Measurements from ENCODE around the gene GRID1. TPM values are rescaled to one million over a fixed set of nuclear protein-coding genes. Genes with fewer than 3 reads are reported as not detected.

GRID1 gene
- polyA plus RNA-seq, 1 donor (not counting 4 experiments of a cell fraction or from before 2014, with no cell fraction given) = 0.01 TPM

- no peak for TF ChIP-seq CTCF (optimal IDR thresholded peaks at IDR 0.05 in 1 of 3, IDR thresholded peaks at IDR 0.05 in 1 of 3, conservative IDR thresholded peaks at IDR 0.05 in 1 of 3; ENCODE audit: extremely low read depth in 1 of 3, insufficient read depth in 2 of 3, low read length in 3 of 3)
- TF ChIP-seq EZH2 (IDR thresholded peaks at IDR 0.05; ENCODE audit: low read length) = no peak
- H3K9me1 ChIP-seq (ENCODE audit: control insufficient read depth, extremely low read depth, insufficient read depth, low read length) = no peaks in the 10 kb centered on the region
- peaks cover 12% of the 10 kb centered on the region for H3K4me1 ChIP-seq (ENCODE audit: control insufficient read depth, extremely low read depth, insufficient read depth, low read length)
- no peak overlapping the region for H3K4me3 ChIP-seq (ENCODE audit: control insufficient read depth in 2 of 3, extremely low read depth in 1 of 3, insufficient read depth in 2 of 3, low read depth in 1 of 3, low read length in 3 of 3)
- dilution Hi-C loops (cut with MboI; ENCODE audit: extremely low pct_ligation_motif_present, low sequenced_read_pairs) = no loop called here
- H3K27ac ChIP-seq (ENCODE audit: control insufficient read depth, insufficient read depth, low read length) = no peak overlapping the region
- H3K79me2 ChIP-seq (ENCODE audit: control insufficient read depth, insufficient read depth, low read length) = no peaks in the 10 kb centered on the region
- DNase-seq (ENCODE audit: low read depth, low spot score) = no peak
- no peak overlapping the region for H2AFZ ChIP-seq (ENCODE audit: control insufficient read depth, low read length)
- no peaks in the 10 kb centered on the region for H3K36me3 ChIP-seq (ENCODE audit: control insufficient read depth in 2 of 2, extremely low read depth in 1 of 2, insufficient read depth in 2 of 2, low read length in 2 of 2)
- no peak overlapping the region for H3K9ac ChIP-seq (ENCODE audit: control insufficient read depth, extremely low read depth, insufficient read depth, low read length)
- peak; percentile 44 for FAIRE-seq
- H4K20me1 ChIP-seq (ENCODE audit: control insufficient read depth, extremely low read depth, insufficient read depth, low read length) = no peaks in the 10 kb centered on the region
- no peaks in the 10 kb centered on the region for H3K27me3 ChIP-seq (ENCODE audit: control insufficient read depth, extremely low read depth, insufficient read depth, low read length)
- no peak overlapping the region for H3K4me2 ChIP-seq (ENCODE audit: control insufficient read depth, extremely low read depth, insufficient read depth, low read depth, low read length)
- H3K9me3 ChIP-seq (ENCODE audit: control insufficient read depth, low read depth, low read length) = no peaks in the 10 kb centered on the region
Measured at GRCh38 chr10:85650791-85651496, 715.7 kb downstream of the GRID1 start.

GRCh38 chr10:85649461-85649860, 717.1 kb downstream of the GRID1 start:
- Histone ChIP-seq H4K20me1 (ENCODE audit: control insufficient read depth, extremely low read depth, insufficient read depth, low read length) (no peaks in the 10 kb centered on the region), H3K4me2 (ENCODE audit: control insufficient read depth, extremely low read depth, insufficient read depth, low read depth, low read length) (no peak overlapping the region), H3K9me3 (ENCODE audit: control insufficient read depth, low read depth, low read length) (no peaks in the 10 kb centered on the region), H3K4me1 (ENCODE audit: control insufficient read depth, extremely low read depth, insufficient read depth, low read length) (peaks cover 12% of the 10 kb centered on the region), H2AFZ (ENCODE audit: control insufficient read depth, low read length) (no peak overlapping the region), H3K36me3 (ENCODE audit: control insufficient read depth in 2 of 2, extremely low read depth in 1 of 2, insufficient read depth in 2 of 2, low read length in 2 of 2) (no peaks in the 10 kb centered on the region), H3K4me3 (ENCODE audit: control insufficient read depth in 2 of 3, extremely low read depth in 1 of 3, insufficient read depth in 2 of 3, low read depth in 1 of 3, low read length in 3 of 3) (no peak overlapping the region), H3K27ac (ENCODE audit: control insufficient read depth, insufficient read depth, low read length) (no peak overlapping the region), H3K27me3 (ENCODE audit: control insufficient read depth, extremely low read depth, insufficient read depth, low read length) (no peaks in the 10 kb centered on the region), H3K9ac (ENCODE audit: control insufficient read depth, extremely low read depth, insufficient read depth, low read length) (no peak overlapping the region), H3K9me1 (ENCODE audit: control insufficient read depth, extremely low read depth, insufficient read depth, low read length) (no peaks in the 10 kb centered on the region), H3K79me2 (ENCODE audit: control insufficient read depth, insufficient read depth, low read length) (no peaks in the 10 kb centered on the region)
- DNase-seq (ENCODE audit: low read depth, low spot score) (no peak), FAIRE-seq (no peak)
- TF ChIP-seq CTCF (optimal IDR thresholded peaks at IDR 0.05 in 1 of 3, IDR thresholded peaks at IDR 0.05 in 1 of 3, conservative IDR thresholded peaks at IDR 0.05 in 1 of 3; ENCODE audit: extremely low read depth in 1 of 3, insufficient read depth in 2 of 3, low read length in 3 of 3) = no peak
- TF ChIP-seq EZH2 (IDR thresholded peaks at IDR 0.05; ENCODE audit: low read length) = no peak
- dilution Hi-C loops (cut with MboI; ENCODE audit: extremely low pct_ligation_motif_present, low sequenced_read_pairs) = no loop called here
